ENCODE data around the gene TRAF3IP1.
"Not testable (repeated sequence)": the region's sequence is repeated elsewhere in the genome, so short reads cannot be mapped to it uniquely, and the experiment has no call there.

The TRAF3IP1 gene

GRCh38 chr2:238288650-238289573 is 31.4 kb upstream of the TRAF3IP1 start:
- peak; percentile 100 for DNase-seq

- no peak for DNase-seq
These were observed 30.7 kb upstream of the TRAF3IP1 start for GRCh38 chr2:238289574-238289973.

GRCh38 chr2:238290091-238290509 is 30.2 kb upstream of the TRAF3IP1 start:
- DNase-seq, result peak; percentile 46

- DNase-seq, result peak; percentile 43
These were observed 29.4 kb upstream of the TRAF3IP1 start for GRCh38 chr2:238290715-238291549.

GRCh38 chr2:238291550-238292281 is 28.6 kb upstream of the TRAF3IP1 start:
- no peak for DNase-seq

- no peak for DNase-seq
These were observed 26.3 kb upstream of the TRAF3IP1 start for GRCh38 chr2:238294046-238294392.

- DNase-seq, result no peak
These were observed 25.8 kb upstream of the TRAF3IP1 start for GRCh38 chr2:238294393-238295143.

- no peak for DNase-seq
These were observed 24.9 kb upstream of the TRAF3IP1 start for GRCh38 chr2:238295144-238296112.

GRCh38 chr2:238296638-238297457 is 23.5 kb upstream of the TRAF3IP1 start:
- DNase-seq, result no peak

GRCh38 chr2:238299803-238300202 is 20.5 kb upstream of the TRAF3IP1 start:
- DNase-seq, result no peak

GRCh38 chr2:238302087-238302486 is 18.2 kb upstream of the TRAF3IP1 start:
- DNase-seq, result no peak

- no peak for DNase-seq
These were observed 17.6 kb upstream of the TRAF3IP1 start for GRCh38 chr2:238302751-238303150.

GRCh38 chr2:238304116-238304515 is 16.2 kb upstream of the TRAF3IP1 start:
- DNase-seq, result no peak

- DNase-seq, result no peak
These were observed 15.0 kb upstream of the TRAF3IP1 start for GRCh38 chr2:238305092-238305862.

- DNase-seq, result no peak
These were observed 14.2 kb upstream of the TRAF3IP1 start for GRCh38 chr2:238305965-238306671.

- DNase-seq, result no peak
These were observed 13.7 kb upstream of the TRAF3IP1 start for GRCh38 chr2:238306672-238306998.

- DNase-seq, result peak; percentile 32
These were observed 12.1 kb upstream of the TRAF3IP1 start for GRCh38 chr2:238308177-238308576.

GRCh38 chr2:238310721-238311120 is 9.6 kb upstream of the TRAF3IP1 start:
- DNase-seq, result not testable (repeated sequence)

Data from NCI-H82 (cell line).